Right lobe of liver (tissue), 6 donors: ENCODE results near the gene ALDH16A1. TPM values are rescaled to one million over a fixed set of nuclear protein-coding genes. Genes with fewer than 3 reads are reported as not detected.

ENCODE experiments used
- ATAC-seq, 4 donors: fragments of 200-7000 bp; cut with Tn5 transposase; one replicate each; pipeline ENCODE4 v1.9.1; 2020; ENCODE audit warnings: mild to moderate bottlenecking in 4 of 4, moderate library complexity in 4 of 4
- DNase-seq, 3 donors: peaks; one replicate each; pipeline ENCODE4 v3.0.0-alpha.2; 2020
- H3K27ac ChIP-seq, 3 donors: fragments of 200-600 bp; one replicate each; pipeline ENCODE4 v1.8.0; 2022
- H3K27me3 ChIP-seq, 2 donors: fragments of 200-600 bp; one replicate each; pipeline ENCODE4 v1.8.0; 2022
- H3K36me3 ChIP-seq, 4 donors: fragments of 200-600 bp; sonication (generic) in 1 of 4; one replicate each; pipeline versions ENCODE4 v1.5.1 to v1.8.0; 2017 to 2022; ENCODE audit warnings: control low read depth in 1 of 4
- H3K4me1 ChIP-seq, 4 donors: fragments of 200-600 bp; sonication (generic) in 1 of 4; one replicate each; pipeline versions ENCODE4 v1.5.1 to v1.8.0; 2017 to 2022; ENCODE audit warnings: control low read depth in 1 of 4
- H3K4me3 ChIP-seq, 3 donors: fragments of 200-600 bp; one replicate each; pipeline ENCODE4 v1.8.0; 2022
- H3K9me3 ChIP-seq, 4 donors: fragments of 200-600 bp; sonication (generic) in 1 of 4; one replicate each; pipeline versions ENCODE4 v1.5.1 to v1.8.0; 2017 to 2022; ENCODE audit warnings: control low read depth in 1 of 4
- CTCF ChIP-seq, 4 donors: fragments of 200-600 bp in 3 of 4; fragments of 450-650 bp in 1 of 4; IDR thresholded peaks; one replicate each; pipeline versions ENCODE4 v1.5.1 to v1.8.0; 2016 to 2022; ENCODE audit warnings: antibody characterized with exemption in 4 of 4, mild to moderate bottlenecking in 2 of 4
- POLR2A ChIP-seq: fragments of 450-650 bp; IDR thresholded peaks from one replicate; pipeline ENCODE4 v1.6.1; 2017; ENCODE audit warnings: antibody characterized with exemption, mild to moderate bottlenecking
- WGBS: methylation state at CpG from one replicate; pipeline ENCODE4 v1.1.6; 2018; ENCODE audit warnings: low coverage, low lambda C conversion rate; ENCODE audit not compliant: insufficient coverage; ENCODE audit errors: missing lambda C conversion rate; 5-methylcytosine and 5-hydroxymethylcytosine counted together
- intact Hi-C, 2 donors: fragments of 100-400 bp; cut with DNase I; formaldehyde crosslinking; loops; one replicate each; pipeline versions ENCODE4 v1.11.2 to v1.14.1; 2022
- total RNA-seq, 6 experiments: library from RNA; depleted of rRNA in 2 of 6; stranded (reverse); fragments of >200 nt in 2 of 6; fragmentation: NEBNext Ultra II Directional in 3 of 6; extraction: Animal tissue kit (Norgen Biotek cat#: 25700) in 3 of 6; gene quantifications; one replicate each; pipeline versions ENCODE4 v1.1.0 to v1.2.4, GENCODE V29; 2016 to 2023
- donor health status: DM: no; HTN: yes; CAD: no.
- donor health status: DM: no; HTN: no; CAD: no.
- donor health status: DM: no; HTN: no; CAD: no.
- donor health status: DM: no; HTN: yes; CAD: no.
- donor health status: DM: no; HTN: yes; CAD: no.

Gene ALDH16A1
- total RNA-seq, 6 experiments from 2014 or later, result 14.4 to 29.6 (median 19.8) TPM

DNA sequence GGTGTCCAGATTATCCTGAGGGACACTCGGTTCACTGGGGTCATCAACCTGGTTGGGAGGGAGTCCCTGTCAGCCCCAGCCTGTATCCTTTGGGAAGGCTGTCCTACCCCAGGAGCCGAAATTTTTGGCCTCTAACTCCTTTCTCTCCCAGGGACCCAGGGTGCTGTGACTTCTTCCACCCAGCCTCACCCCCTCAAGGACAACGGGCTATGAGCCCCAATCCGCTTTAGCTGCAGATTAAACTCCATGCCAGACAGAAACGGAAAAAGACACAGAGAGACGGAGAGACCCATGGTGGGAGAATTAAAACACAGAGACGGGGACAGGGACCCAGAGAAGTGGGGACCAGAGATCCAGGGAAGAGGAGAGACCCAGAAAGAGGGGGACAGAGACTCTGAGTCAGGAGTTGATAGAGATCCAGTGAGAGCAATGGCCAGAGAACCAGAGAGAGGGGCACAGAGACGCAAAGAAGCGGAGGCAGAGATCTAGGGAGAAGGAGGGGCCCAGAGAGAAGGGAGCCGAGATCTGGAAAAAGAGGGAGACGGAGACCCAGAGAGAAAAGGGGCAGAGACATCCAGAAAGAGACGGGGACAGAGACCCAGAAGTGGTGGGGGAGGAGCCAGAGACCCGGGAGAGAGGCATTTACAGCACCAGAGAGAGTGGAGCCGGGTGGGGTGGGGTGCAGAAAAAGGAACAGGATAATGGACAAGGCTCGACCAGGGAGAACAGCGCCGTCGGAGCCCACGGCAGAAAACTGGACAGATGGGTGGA, 12.4 kb upstream of the ALDH16A1 start:
- Histone ChIP-seq H3K4me1 (no peaks in the 10 kb centered on the region), H3K9me3 (no peaks in the 10 kb centered on the region), H3K27me3 (peaks cover 0 to under 1% of the 10 kb centered on the region in 2 donors), H3K27ac (no peak overlapping the region), H3K4me3 (no peak overlapping the region), H3K36me3 (no peaks in the 10 kb centered on the region)
- ATAC-seq, result no peak
- DNase-seq, result no peak
- intact Hi-C loops, result no loop called here
- WGBS, result 29% methylated on average over 13 of the region's 19 CpGs
- TF ChIP-seq POLR2A, result no peak
- no peak for TF ChIP-seq CTCF (IDR thresholded peaks at IDR 0.05)

GRCh38 chr19:49441210-49441959, 11.6 kb upstream of the ALDH16A1 start, which contains the start of gene SLC17A7:
TSS of gene SLC17A7 (minus strand) at chr19:49441527. CDS start at chr19:49441379, 148 bp downstream.
- Histone ChIP-seq H3K27me3 (no peaks in the 10 kb centered on the region), H3K27ac (no peak within 1 kb of the TSS), H3K9me3 (no peaks in the 10 kb centered on the region), H3K36me3 (no peaks in the 10 kb centered on the region), H3K4me3 (no peak within 1 kb of the TSS), H3K4me1 (no peaks in the 10 kb centered on the region)
- intact Hi-C loops, result no loop called here
- ATAC-seq, result no peak
- 12% methylated on average over 9 of the region's 56 CpGs for WGBS
- TF ChIP-seq CTCF (IDR thresholded peaks at IDR 0.05) (no peak), POLR2A (no peak)
- no peak for DNase-seq

DNA sequence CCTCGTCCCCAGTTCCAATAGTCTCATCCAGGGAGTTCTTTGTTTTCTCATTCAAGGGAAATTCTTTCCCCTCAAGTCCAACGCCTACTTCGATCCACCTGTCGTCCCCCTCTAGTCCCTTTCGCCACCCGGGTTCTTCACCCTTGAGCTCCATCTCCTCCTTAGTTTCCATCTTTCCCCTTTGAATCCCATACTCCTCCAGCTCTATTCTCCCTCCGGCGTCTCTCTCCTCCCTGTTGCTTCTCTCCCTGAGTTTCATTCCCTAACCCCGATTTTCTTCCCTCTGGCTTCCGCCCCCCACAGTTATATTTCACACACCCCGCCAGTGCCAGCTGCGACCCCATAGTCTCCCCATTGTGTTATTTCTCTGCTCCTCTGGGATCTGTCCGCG, 11.1 kb upstream of the ALDH16A1 start:
- no peaks in the 10 kb centered on the region for H3K27me3 ChIP-seq

GRCh38 chr19:49442354-49442753, 10.7 kb upstream of the ALDH16A1 start:
- H3K4me3 ChIP-seq, result no peak overlapping the region
- H3K36me3 ChIP-seq, result peaks cover 0 to 3% (median 2%) of the 10 kb centered on the region in 4 donors
- H3K9me3 ChIP-seq, result no peaks in the 10 kb centered on the region
- no peaks in the 10 kb centered on the region for H3K4me1 ChIP-seq
- intact Hi-C loops, result loop anchor here in 1 of 2 donors (2.0 kb wide), 1 partner anchor 50 kb away; no protein-coding TSS in a partner anchor
- ATAC-seq, result peak in 1 of 4 donors; percentile 1
- TF ChIP-seq POLR2A (no peak), CTCF (IDR thresholded peaks at IDR 0.05) (no peak)
- WGBS, result 6% methylated on average over 11 of the region's 11 CpGs
- H3K27ac ChIP-seq, result no peak overlapping the region
- DNase-seq, result no peak
- no peaks in the 10 kb centered on the region for H3K27me3 ChIP-seq

More for the DNA sequence above, 11.1 kb upstream of the ALDH16A1 start:
- H3K4me1 ChIP-seq, result no peaks in the 10 kb centered on the region
- DNase-seq, result no peak
- no peak for ATAC-seq
- H3K9me3 ChIP-seq, result no peaks in the 10 kb centered on the region
- H3K36me3 ChIP-seq, result peaks cover 0 to 3% (median 0%) of the 10 kb centered on the region in 4 donors
- WGBS, result 22% methylated on average over 14 of the region's 14 CpGs
- intact Hi-C loops, result loop anchor here in 1 of 2 donors (2.0 kb wide), 1 partner anchor 49 kb away; no protein-coding TSS in a partner anchor
- TF ChIP-seq POLR2A (no peak), CTCF (IDR thresholded peaks at IDR 0.05) (no peak)
- H3K4me3 ChIP-seq, result no peak overlapping the region
- no peak overlapping the region for H3K27ac ChIP-seq
